ENCODE data around the gene PREP.

GRCh38 chr6:105424175-105424783 lies 21.4 kb upstream of the PREP start:
- TF ChIP-seq, protein P1, sequence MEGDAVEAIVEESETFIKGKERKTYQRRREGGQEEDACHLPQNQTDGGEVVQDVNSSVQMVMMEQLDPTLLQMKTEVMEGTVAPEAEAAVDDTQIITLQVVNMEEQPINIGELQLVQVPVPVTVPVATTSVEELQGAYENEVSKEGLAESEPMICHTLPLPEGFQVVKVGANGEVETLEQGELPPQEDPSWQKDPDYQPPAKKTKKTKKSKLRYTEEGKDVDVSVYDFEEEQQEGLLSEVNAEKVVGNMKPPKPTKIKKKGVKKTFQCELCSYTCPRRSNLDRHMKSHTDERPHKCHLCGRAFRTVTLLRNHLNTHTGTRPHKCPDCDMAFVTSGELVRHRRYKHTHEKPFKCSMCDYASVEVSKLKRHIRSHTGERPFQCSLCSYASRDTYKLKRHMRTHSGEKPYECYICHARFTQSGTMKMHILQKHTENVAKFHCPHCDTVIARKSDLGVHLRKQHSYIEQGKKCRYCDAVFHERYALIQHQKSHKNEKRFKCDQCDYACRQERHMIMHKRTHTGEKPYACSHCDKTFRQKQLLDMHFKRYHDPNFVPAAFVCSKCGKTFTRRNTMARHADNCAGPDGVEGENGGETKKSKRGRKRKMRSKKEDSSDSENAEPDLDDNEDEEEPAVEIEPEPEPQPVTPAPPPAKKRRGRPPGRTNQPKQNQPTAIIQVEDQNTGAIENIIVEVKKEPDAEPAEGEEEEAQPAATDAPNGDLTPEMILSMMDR (conservative IDR thresholded peaks at IDR 0.05; ENCODE audit: low read depth, low read length), result peak; percentile 82
- no peak for TF ChIP-seq EZH2 (IDR thresholded peaks at IDR 0.05; ENCODE audit: borderline replicate concordance, low read depth, low read length, poor library complexity, severe bottlenecking)
